NOMO-1 (cell line): ENCODE measurements around the gene LRFN3.
"Not testable (repeated sequence)": the region's sequence is repeated elsewhere in the genome, so short reads cannot be mapped to it uniquely, and the experiment has no call there.

ENCODE experiments used
- DNase-seq, 2 experiments: peaks; one replicate each; lab custom pipeline; 2025; ENCODE audit not compliant: unreplicated experiment in 2 of 2; lab: John Stamatoyannopoulos, UW

Gene LRFN3

GRCh38 chr19:35963514-35963913, 27.3 kb downstream of the LRFN3 start:
- DNase-seq: no peak

- no peak for DNase-seq
Observed at GRCh38 chr19:35966771-35967170, 30.6 kb downstream of the LRFN3 start.

GRCh38 chr19:35973487-35973886, 37.3 kb downstream of the LRFN3 start:
- no peak for DNase-seq

GRCh38 chr19:35975608-35976214, 39.5 kb downstream of the LRFN3 start:
- peak in 1 of 2 experiments; percentile 14 for DNase-seq

- DNase-seq: no peak
Observed at GRCh38 chr19:35977446-35978222, 41.5 kb downstream of the LRFN3 start.

- DNase-seq: no peak
Observed at GRCh38 chr19:35978271-35978670, 42.1 kb downstream of the LRFN3 start.

- DNase-seq: no peak
Observed at GRCh38 chr19:35978832-35979365, 42.7 kb downstream of the LRFN3 start.

- not testable (repeated sequence) for DNase-seq
Observed at GRCh38 chr19:35980997-35981396, 44.8 kb downstream of the LRFN3 start.

GRCh38 chr19:35983177-35983576, 47.0 kb downstream of the LRFN3 start:
- DNase-seq: no peak

- no peak for DNase-seq
Observed at GRCh38 chr19:35986111-35986510, 49.9 kb downstream of the LRFN3 start.

GRCh38 chr19:35986664-35987570, 50.7 kb downstream of the LRFN3 start:
- DNase-seq: peak; percentile 57 to 70

- DNase-seq: no peak
Observed at GRCh38 chr19:35987571-35987896, 51.4 kb downstream of the LRFN3 start.

GRCh38 chr19:35988824-35989223, 52.6 kb downstream of the LRFN3 start:
- DNase-seq: no peak

- no peak for DNase-seq
Observed at GRCh38 chr19:35990156-35990555, 54.0 kb downstream of the LRFN3 start.

- no peak for DNase-seq
Observed at GRCh38 chr19:35990771-35991730, 54.9 kb downstream of the LRFN3 start.

GRCh38 chr19:35991731-35992450, 55.7 kb downstream of the LRFN3 start:
- no peak for DNase-seq

- no peak for DNase-seq
Observed at GRCh38 chr19:35992907-35993765, 57.0 kb downstream of the LRFN3 start.

GRCh38 chr19:35993923-35994598, 57.9 kb downstream of the LRFN3 start:
- DNase-seq: no peak
